Umbilical cord (tissue), 2 donors: ENCODE results near the gene AEBP1. TPM values are rescaled to one million over a fixed set of nuclear protein-coding genes. Genes with fewer than 3 reads are reported as not detected.

Experiments used
- DNase-seq: peaks from one replicate; pipeline ENCODE4 v3.0.0-alpha.2; 2015; ENCODE audit warnings: low spot score
- total RNA-seq: library from RNA; depleted of rRNA; stranded (reverse); fragments of >200 nt; gene quantifications from one replicate; pipeline ENCODE4 v1.2.3, GENCODE V29; 2014; ENCODE audit warnings: low replicate concordance; ENCODE audit not compliant: insufficient read depth

Gene AEBP1
- total RNA-seq, 1 donor from 2014 or later = 77.0 TPM

DNA sequence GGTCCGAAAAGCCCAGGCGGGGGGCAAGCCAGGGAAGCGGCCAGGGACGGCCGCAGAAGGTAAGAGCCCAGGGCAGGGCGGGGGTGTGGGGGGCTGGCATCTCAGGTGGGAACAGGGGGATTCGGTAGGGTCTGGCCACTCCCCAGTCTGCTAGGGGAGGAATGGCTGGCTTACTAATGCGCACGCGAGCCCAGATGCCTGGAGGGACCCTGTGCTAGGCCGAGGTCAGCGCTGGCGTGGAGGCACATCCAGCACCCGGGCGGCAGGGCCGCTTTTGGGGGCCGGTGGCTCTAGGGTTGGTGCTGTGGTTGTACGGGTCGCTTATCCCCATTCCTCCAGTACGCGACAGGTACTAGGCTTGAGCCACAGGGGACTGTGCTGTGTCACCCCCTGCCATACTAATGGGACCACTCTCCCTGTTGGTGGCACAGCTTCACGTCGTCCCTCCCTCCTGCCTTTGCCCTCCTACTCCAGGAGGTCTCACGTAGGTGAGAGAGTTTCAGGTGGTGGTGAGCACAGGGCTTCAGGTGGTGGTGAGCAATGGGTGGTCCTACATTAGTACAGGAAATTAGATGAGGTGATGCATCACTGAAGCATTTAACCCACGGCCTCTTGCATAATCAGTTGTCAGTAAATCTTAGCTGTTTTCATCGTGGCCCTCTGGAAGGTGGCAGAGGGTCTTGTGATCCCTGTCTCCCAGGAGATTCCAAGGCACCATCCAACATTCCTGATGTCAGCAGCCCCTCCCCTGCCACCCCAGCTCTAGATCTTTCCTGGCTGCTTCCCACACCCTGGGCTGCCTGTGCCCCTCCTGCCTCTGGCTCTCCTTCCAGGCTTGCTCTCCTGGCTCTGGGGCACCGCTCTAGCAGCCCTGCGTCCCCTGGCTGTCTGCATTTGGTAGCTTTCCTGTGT is 971 bp downstream of the AEBP1 start:
- DNase-seq = peak; percentile 65

DNA sequence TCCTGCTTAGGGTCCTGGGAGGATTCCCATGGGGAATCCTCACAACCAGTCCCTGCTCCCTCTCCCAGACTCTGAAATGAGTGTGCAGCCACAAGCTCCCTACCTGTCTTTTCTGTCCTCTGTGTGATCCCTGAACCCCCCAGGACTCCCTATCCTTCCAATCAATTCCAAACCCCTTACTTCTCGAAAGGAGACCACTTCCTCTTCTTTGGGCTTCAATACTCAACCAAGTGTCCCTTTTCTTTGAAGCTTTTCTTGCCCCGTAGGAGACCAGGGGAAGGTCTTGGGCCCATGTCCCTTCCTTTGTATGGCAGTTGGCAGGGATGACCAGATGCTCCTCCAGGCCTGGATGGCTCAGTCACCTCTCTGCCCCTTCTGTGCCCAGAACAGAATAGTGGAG is 1.7 kb downstream of the AEBP1 start:
- no peak for DNase-seq

DNA sequence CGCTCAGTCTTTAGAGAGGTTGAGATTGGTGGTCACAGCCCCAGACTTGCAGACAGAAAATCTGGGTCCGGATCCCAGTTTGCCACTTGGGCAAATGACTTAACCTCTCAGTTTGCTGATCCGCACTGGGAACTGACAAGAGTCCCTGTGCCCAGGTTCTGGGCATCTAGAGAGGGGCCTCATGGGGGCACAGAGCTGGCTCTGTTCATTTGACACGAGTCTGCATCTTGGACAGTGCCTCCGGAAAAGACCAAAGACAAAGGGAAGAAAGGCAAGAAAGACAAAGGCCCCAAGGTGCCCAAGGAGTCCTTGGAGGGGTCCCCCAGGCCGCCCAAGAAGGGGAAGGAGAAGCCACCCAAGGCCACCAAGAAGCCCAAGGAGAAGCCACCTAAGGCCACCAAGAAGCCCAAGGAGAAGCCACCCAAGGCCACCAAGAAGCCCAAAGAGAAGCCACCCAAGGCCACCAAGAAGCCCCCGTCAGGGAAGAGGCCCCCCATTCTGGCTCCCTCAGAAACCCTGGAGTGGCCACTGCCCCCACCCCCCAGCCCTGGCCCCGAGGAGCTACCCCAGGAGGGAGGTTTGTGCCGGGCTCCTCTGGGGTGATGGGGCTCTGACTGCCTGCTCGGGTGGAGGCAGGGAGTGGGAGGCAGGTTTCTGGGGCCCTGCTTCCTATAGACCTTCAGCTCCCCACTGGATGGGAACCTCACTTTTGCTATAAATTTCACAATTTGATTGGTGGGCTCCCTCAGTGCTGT is 2.3 kb downstream of the AEBP1 start:
- DNase-seq = no peak

DNA sequence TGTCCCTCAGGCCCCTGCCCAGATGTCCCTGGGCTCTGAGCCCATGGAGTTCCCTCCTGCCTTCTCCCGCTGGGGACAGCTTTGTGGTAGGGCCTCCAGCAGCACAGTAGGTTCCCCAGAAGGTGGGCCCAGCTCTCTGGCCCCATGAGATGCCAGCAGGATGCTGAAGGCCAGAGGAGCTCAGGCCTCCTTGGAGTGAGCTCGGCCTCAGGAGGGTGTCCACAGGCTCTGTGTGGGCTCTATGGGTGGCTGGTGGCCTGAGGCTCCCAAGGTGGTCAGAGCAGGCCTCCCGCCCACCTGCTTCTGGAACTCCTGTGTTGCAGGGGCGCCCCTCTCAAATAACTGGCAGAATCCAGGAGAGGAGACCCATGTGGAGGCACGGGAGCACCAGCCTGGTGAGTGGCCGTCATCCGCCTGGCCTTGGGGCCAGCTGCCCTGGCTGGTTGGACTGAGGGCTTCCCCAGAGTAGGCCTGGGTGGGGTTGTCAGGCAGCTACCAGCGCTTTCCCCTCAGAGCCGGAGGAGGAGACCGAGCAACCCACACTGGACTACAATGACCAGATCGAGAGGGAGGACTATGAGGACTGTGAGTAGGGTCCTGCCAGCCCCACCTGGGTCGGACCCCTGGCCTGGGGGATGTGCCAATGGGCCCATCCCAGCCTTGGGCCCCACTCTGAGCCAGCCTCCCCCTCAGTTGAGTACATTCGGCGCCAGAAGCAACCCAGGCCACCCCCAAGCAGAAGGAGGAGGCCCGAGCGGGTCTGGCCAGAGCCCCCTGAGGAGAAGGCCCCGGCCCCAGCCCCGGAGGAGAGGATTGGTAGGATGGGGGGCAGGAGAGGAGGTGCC is 3.2 kb downstream of the AEBP1 start:
- DNase-seq = no peak

DNA sequence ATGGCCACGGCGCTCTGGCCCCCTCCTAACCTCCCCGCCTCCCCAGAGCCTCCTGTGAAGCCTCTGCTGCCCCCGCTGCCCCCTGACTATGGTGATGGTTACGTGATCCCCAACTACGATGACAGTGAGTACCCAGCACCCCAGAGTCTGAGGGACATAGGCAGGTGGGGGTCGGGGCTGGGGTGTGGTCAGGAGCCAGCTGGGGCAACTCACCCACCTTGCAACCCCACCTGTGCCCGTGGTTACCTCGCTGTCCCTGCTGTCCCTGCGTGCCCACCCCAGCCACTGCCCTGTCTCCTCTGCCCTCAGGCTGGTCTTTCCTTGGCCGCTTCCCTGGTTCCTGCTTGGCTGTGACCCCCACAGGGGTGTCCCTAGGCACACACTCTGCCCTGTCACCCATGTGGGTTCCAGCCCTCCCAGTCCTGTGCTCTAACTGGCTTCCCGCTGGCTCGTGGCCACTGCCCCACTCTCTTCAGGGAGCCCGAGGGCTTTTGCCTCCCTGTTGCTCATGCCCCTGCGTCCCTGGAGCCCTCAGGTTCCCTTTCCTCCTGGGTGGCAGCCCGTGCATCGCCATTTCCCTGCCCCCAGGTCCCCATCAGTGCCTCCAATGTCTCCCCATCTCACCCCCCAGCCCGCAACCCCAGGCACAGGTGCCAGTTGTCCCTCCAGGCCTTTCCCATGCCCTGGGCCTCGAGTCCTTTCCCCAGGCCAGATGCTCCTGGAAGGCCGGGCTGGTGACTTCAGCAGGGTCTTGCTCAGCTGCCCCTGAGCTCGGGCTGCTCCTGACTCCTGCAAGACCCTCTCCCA is 4.0 kb downstream of the AEBP1 start:
- no peak for DNase-seq

DNA sequence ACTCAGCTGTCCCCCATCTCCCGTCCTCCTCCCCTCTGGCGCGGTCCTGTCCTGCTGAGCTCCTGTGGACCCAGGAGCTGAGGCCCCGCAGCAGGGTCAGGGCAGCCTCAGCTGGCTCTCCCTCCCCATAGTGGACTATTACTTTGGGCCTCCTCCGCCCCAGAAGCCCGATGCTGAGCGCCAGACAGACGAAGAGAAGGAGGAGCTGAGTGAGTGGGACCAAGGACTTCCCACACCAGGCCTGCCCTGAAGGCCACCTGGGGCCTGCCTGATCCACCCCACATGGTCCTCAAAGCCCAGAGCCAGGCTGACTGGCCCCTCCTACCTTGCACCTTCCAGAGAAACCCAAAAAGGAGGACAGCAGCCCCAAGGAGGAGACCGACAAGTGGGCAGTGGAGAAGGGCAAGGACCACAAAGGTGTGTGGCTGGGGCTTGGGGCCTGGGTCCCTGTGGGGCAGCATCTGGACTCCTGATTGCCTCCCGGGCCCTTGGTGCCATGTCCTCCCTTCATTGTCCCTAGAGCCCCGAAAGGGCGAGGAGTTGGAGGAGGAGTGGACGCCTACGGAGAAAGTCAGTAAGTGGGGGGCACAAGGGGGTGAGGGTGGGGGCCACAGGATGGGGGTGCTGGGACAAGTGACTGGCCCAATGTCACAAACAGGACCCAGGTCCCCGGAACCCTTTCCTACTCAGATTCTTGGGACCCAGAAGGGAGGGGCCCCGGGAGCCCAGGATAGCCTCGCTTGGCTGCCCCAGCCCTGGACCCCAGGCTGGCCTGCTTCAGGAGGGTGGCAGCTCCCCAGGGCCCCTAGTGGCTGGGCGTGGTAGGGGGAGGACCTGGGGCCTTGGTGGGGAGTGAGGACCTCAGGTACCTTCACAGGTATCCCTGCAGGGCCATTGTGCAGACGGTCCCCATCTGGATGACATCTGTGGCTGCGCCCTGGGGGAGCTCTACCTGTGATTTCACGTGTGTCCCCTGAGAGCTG is 4.9 kb downstream of the AEBP1 start:
- DNase-seq = no peak

DNA sequence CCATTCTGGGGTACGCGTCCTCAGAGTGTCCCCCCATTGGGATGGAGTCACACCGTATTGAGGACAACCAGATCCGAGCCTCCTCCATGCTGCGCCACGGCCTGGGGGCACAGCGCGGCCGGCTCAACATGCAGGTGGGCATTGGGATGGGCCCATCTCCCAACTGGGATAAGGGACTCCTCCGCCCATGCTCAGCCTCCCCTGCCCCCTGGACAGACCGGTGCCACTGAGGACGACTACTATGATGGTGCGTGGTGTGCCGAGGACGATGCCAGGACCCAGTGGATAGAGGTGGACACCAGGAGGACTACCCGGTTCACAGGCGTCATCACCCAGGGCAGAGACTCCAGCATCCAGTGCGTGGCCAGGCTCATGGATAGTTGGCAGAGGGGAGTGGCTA is 5.8 kb downstream of the AEBP1 start:
- DNase-seq = no peak

DNA sequence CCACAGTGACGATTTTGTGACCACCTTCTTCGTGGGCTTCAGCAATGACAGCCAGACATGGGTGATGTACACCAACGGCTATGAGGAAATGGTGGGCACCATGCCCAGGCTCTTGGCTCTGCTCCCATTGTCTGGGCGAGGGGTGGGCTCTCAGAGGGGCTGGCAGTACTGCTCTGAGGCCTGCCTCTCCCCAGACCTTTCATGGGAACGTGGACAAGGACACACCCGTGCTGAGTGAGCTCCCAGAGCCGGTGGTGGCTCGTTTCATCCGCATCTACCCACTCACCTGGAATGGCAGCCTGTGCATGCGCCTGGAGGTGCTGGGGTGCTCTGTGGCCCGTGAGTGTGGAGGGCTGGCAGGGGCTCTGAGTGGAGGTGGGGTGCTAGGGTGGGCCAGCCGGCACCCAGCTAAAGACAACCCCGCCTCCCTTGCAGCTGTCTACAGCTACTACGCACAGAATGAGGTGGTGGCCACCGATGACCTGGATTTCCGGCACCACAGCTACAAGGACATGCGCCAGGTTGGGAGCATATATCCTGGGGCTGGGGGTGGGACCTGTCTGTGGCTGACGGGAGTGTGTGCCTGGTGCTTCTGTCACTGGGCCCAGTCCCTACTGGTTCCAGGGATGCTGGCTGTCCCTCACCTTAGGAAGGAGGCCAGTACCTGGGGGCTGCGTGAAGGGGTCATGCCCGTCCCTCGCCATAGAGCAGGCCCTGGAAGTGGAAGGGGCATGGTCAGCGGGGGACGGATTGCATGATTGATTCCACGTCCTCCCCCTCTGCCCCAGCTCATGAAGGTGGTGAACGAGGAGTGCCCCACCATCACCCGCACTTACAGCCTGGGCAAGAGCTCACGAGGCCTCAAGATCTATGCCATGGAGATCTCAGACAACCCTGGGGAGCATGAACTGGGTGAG is 6.8 kb downstream of the AEBP1 start:
- DNase-seq = no peak

DNA sequence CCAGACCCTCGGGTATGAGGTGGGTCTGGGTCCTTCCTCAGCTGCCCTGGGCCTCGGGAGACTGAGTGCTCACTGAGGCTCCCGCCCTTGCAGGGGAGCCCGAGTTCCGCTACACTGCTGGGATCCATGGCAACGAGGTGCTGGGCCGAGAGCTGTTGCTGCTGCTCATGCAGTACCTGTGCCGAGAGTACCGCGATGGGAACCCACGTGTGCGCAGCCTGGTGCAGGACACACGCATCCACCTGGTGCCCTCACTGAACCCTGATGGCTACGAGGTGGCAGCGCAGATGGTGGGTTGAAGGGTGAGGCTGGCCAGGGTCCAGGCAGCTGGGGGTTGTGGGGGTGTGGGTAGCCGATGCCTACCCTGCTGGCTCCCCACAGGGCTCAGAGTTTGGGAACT is 7.6 kb downstream of the AEBP1 start:
- DNase-seq = no peak

DNA sequence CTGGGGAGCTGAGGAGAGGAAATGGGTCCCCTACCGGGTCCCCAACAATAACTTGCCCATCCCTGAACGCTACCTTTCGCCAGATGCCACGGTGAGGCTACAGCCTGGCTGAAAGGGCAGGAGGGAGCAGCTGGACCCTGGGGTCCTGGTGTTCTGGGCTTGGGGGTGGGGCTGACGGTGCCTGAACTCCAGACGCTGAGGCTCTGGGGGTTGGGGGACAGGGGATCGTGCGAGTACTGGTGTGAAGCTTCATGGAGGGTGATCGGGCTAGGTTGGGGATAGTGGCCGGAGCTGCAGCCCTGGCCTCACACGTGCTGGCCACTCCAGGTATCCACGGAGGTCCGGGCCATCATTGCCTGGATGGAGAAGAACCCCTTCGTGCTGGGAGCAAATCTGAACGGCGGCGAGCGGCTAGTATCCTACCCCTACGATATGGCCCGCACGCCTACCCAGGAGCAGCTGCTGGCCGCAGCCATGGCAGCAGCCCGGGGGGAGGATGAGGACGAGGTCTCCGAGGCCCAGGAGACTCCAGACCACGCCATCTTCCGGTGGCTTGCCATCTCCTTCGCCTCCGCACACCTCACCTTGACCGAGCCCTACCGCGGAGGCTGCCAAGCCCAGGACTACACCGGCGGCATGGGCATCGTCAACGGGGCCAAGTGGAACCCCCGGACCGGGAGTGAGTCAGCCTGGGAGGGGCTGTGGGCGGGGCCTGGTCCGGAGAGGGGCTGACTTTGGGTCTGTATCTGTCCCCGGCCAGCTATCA is 8.3 kb downstream of the AEBP1 start:
- no peak for DNase-seq

DNA sequence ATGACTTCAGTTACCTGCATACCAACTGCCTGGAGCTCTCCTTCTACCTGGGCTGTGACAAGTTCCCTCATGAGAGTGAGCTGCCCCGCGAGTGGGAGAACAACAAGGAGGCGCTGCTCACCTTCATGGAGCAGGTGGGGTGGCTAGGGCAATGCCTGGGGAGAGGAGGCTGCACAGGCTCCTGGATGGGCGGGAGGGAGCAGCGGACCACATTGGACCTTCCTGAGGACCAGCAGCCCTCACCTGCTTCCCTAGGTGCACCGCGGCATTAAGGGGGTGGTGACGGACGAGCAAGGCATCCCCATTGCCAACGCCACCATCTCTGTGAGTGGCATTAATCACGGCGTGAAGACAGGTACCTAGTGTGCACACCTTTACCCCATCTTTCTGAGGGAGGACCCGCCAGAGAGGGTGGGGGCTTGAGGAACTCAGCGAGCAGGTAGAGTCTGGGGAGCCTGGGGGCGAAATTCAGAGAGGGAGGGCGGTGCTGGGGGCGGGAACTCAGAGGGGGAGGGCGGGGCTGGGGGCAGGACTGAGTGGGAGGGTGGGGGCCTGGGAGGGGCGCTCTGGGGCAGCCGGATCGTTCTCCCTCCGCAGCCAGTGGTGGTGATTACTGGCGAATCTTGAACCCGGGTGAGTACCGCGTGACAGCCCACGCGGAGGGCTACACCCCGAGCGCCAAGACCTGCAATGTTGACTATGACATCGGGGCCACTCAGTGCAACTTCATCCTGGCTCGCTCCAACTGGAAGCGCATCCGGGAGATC is 9.0 kb downstream of the AEBP1 start:
- DNase-seq = no peak

DNA sequence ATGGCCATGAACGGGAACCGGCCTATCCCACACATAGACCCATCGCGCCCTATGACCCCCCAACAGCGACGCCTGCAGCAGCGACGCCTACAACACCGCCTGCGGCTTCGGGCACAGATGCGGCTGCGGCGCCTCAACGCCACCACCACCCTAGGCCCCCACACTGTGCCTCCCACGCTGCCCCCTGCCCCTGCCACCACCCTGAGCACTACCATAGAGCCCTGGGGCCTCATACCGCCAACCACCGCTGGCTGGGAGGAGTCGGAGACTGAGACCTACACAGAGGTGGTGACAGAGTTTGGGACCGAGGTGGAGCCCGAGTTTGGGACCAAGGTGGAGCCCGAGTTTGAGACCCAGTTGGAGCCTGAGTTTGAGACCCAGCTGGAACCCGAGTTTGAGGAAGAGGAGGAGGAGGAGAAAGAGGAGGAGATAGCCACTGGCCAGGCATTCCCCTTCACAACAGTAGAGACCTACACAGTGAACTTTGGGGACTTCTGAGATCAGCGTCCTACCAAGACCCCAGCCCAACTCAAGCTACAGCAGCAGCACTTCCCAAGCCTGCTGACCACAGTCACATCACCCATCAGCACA is 9.7 kb downstream of the AEBP1 start:
- no peak for DNase-seq

DNA sequence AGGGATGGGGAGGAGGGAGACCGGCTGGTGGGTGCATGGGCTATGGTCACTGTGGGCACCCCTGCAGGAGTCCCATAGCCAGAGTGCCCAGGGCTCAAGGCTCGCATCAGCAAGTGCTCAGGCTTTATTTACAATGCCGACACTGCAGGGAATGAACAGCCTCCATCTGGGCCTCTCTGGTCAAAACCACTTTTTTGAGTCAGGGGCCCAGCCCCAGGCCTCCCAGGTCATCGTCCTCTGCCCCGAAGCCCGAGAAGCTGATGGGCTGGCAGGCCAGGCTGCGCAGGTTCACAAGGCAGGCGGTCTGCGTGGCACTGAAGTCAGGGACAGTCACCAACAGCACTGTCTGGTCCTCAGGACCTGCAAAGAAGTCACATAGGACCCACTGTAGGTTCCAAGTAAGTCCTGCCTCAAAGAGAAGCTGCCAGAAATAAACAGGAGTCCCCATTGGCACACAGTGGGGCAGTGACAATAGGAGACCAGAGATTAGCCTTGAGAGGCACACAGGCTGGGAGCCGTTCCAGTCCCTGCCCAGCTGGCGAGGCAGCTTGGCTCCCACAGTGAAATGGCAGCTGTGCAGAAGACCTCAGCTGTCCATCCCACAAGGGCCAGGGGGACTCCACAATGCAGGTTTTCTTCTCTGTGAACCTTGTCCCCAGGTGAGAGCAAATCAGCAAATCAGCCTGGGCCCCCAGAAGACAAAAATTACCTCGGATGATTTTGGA is 10.6 kb downstream of the AEBP1 start:
- DNase-seq = no peak

DNA sequence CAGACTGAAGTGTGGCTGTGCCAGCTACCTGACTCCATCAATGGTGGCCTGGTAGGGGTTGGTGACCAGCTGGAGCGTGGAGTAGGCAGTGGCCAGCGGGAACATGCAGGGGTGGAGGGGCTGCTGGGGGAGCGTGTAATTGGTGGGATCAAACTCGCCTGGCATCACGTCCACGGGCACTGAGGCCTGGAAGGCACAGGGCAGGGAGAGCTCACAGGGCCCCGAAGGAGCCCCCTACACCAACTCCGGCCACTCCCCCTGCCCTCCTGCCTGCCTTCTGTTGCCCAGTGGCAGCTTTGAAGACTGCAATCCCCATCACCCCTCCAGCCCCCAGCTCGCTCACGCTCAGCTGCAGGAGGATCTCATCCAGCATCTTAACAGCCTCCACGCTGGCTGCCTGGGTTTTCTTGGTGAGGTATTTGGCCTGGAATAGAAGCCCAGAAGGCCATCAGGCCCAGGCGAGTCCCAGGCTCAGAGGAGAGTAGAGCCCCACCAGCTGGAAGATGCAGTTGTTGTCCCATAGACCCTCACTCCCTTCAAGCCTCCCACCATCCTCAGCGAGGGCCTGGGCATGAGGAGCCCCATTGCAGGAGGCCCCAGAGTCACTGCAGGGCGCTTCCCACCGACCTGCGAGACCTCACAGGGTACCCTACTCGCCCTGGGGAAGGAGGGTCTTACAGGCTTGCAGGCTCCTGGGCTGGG is 12.1 kb downstream of the AEBP1 start:
- DNase-seq = no peak
